ENCODE data around the gene KIAA1671.
A peak's percentile ranks its signal among the peaks of the same experiment; 100 is the strongest.
"Not testable (repeated sequence)": the region's sequence is repeated elsewhere in the genome, so short reads cannot be mapped to it uniquely, and the experiment has no call there.

Gene KIAA1671

GRCh38 chr22:25178869-25179631, 226.5 kb downstream of the KIAA1671 start:
- not testable (repeated sequence) for DNase-seq

DNA sequence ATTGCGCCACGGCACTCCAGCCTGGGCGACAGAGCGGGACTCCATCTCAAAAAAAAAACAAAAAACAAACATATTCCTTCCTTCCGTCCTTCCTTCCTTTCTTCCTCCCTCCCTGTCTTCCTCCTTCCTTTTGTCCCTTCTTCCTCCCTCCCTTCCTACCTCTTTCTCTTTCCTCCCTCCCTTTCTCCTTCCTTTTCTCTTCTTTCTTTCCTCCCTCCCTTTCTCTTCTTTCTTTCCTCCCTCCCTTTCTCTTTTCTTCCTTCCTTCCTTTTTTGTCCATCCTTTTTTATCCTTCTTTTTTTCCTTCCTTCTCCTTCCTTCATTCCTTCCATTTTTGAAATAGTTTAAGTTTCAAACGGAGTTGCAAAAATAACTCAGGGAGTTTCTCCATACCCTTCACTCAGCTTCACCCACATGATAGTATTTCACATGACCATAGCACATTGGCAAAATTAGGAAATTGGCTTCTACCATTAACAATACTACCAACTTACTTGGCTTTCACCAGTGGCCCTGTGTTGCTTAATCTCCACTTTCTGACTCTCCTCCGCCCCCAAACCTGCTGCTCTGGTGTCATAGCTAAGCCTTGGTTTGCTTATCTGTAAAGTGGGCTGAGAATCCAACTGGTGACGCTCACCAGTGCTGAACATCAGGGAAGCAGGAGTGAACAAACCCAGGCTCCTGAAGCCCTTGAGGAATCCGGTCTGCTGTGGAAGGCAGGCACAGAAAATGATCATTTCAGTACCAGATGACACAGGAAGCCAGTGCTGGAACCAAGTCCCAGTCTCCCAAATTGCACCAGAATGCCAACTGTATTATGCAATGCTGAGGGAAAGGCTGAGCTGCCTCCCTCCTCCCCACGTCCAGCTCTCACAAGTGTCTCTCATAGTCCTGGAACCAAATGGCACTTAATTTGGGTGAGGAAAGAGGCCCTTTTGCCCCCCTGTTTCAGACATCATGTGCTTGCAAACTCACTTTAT, 229.9 kb downstream of the KIAA1671 start:
- DNase-seq = no peak

- no peak for DNase-seq
Measured at GRCh38 chr22:25183949-25184619, 231.6 kb downstream of the KIAA1671 start.

DNA sequence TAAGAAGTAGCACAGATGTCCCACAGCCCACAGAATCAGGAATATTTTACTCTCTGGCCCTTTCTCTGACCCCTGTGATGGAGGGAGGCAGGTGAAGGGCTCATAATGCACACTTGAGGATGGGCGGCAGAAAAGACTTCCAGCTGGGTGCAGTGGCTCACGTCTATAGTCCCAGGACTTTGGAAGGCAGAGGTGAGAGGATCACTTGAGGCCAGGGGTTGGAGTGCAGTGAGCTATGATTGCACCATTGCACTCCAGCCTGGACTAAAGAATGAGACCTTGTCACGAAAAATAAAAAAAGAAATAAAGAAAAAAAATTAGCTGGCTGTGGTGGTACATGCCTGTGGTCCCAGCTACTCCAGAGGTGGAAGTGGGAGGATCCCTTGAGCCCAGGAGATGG, 233.6 kb downstream of the KIAA1671 start:
- DNase-seq = no peak

DNA sequence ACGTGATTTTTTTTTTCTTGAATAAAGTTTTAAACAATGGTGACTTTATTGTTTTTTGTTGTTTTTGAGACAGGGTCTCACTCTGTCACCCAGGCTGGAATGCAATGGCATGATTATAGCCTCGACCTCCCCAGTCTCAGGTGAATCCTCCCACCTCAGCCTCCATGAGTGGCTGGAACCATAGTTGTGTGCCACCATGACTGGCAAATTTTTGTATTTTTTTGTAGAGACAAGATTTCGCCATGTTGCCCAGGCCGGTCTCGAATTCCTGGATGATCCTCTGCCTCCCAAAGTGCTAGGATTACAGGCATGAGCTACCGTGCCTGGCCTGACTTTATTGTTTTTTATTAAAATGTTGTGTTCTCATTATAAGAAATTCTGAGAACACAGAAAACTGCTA, 235.0 kb downstream of the KIAA1671 start:
- no peak for DNase-seq

DNA sequence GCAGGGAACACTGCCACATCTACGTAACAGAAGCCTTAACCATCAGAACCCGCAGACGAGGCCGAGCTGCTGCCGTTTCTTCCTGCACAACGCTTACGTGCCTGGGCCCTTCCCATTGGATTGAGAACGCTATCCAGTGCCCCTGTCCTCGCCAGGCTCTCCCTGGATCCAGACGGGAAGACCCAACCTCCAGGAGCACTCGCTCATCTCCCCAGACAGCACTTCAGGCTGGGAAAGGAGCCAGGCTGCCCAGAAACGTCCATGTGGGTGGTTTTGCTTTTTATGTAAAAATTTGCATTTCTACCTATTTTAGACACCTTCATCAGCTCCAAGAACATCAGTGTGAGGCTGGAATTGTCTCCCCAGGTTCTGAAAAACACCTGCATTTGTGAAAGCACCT, 239.9 kb downstream of the KIAA1671 start:
- DNase-seq = no peak

GRCh38 chr22:25193130-25193529, 240.6 kb downstream of the KIAA1671 start:
- DNase-seq = no peak

DNA sequence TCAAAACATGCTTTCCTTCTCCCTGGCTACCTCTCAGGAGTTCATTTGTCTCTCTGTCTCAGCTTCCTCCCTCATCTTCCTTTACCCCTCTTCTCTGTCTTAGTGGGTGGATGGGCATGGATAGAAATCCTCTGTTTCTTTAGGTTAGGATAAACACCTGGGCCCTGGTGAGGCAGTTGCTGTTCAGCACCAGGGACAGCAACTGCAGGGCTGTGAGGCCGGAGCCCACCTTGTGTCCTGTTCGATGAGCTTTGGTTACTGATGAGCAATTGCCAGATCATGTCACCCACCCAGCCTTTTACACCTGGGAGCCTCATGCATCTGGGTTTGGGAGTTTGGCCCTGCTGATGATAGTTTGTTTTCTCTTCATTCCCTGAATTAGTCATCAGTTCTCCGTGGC, 241.0 kb downstream of the KIAA1671 start:
- no peak for DNase-seq

GRCh38 chr22:25196326-25196725, 243.8 kb downstream of the KIAA1671 start:
- DNase-seq = no peak

DNA sequence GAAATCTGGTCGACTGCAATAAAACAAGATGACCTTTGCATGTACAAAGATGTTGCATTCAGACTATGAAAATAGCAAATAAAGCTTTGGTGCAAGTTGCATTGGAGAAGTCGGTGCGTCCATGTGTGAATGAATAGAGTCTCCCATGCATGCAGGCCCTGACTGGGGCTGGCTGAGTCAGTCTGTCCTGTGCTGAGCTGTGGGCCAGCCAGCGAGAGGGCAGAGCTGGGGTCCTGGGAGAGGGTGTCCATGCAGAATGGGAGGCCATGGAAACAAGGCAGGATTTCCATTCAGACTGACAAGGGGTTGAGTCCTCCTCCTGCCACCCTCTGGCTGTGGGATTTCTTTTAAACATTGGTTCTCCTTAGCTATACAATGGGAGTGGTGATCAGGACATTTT, 244.8 kb downstream of the KIAA1671 start:
- no peak for DNase-seq

- no peak for DNase-seq
Measured at GRCh38 chr22:25199731-25200520, 247.4 kb downstream of the KIAA1671 start, which contains the start of gene CRYBB3. Gene CRYBB3, plus strand, starts transcription at chr22:25199858. Its CDS starts 1,539 bp downstream, at chr22:25201397.

GRCh38 chr22:25200967-25201366, 248.5 kb downstream of the KIAA1671 start:
- no peak for DNase-seq

DNA sequence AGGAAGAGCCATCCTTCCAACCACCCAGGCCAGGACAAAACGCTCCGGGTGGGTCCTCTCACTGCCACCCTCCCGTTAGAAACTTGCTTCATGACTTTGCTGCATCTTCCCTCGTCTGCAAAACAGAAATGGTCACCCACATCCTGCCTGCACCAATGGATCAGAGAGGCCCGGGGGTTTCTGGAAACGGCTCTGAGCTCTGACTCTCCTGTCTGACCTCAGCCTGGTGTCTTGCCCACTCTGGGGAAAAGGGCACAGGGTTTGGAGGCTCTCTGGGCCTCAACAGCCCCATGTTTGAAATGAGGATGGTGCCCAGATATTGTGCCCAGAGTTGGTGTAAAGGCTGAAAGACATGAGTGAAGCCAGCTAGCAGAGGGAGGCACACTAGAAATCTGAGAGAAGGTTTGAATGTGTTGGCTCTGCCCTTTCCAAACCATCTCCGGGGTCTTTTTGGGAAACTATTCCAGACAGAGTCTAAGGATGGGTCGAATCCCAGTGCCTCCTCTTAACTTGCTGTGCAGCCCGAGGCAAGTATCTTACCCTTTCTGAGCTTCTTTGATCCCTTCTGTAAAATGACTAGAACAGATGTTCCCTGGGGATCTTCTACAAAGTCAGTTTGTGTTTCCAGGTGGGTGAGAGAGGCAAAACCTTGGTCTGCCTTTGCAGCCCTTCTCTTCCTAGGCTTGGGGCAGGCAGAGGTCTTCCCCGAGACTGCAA, 249.2 kb downstream of the KIAA1671 start:
- no peak for DNase-seq

GRCh38 chr22:25202290-25202921, 249.9 kb downstream of the KIAA1671 start:
- DNase-seq = peak; percentile 0

DNA sequence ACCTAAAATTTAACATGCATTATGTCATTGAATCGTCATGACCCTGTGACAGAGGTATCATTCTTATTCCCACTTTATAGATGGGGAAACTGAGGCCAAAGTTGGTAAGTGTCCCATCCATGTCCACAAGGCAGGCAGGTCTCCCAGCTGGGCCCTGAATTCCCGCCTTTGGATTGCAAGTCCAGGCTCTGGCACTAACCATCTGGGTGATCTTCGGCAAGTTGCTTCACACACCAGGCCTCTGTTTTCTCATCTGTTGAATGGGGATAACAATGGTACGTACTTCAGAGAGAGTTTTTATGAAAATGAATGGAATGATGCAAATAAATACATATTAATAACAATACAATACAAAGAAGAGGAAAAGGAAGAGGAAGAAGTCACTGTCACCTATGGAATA, 250.6 kb downstream of the KIAA1671 start:
- DNase-seq = no peak

- not testable (repeated sequence) for DNase-seq
Measured at GRCh38 chr22:25204547-25204946, 252.0 kb downstream of the KIAA1671 start.

GRCh38 chr22:25205847-25206246, 253.3 kb downstream of the KIAA1671 start:
- DNase-seq = no peak

DNA sequence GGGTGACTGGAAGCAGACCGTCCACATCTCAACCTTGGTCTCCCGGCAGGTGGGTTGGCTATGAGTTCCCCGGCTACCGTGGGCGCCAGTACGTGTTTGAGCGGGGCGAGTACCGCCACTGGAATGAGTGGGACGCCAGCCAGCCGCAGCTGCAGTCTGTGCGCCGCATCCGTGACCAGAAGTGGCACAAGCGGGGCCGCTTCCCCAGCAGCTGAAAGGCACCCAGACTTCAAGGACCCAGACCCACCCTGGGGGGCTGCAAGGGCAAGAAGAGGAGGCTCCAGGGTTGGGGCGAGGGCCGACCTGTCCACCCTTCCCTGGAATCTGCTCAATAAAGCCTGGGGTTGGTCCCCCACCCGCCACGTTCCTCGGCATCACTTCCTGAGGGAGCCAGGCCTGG, 254.5 kb downstream of the KIAA1671 start:
- DNase-seq = no peak

- no peak for DNase-seq
Measured at GRCh38 chr22:25207553-25208157, 255.1 kb downstream of the KIAA1671 start.

GRCh38 chr22:25208328-25208727, 255.8 kb downstream of the KIAA1671 start:
- no peak for DNase-seq

Data from NCI-H774 (cell line).